Transverse colon (tissue), 4 donors: ENCODE measurements around the gene GALK2.

ENCODE experiments used
- CTCF ChIP-seq, 5 experiments: fragments of 200-600 bp in 3 of 5; fragments of 450-650 bp in 2 of 5; sonication (generic) in 3 of 5; IDR thresholded peaks; 1 replicate in 2 of 5; 2 replicates in 3 of 5; pipeline ENCODE4 v1.5.1; 2016 to 2017; ENCODE audit warnings: antibody characterized with exemption in 5 of 5, inconsistent platforms in 3 of 5, mild to moderate bottlenecking in 2 of 5, moderate library complexity in 1 of 5
- EP300 ChIP-seq: sonication (generic); formaldehyde crosslinking; IDR thresholded peaks from one replicate; pipeline ENCODE4 v1.6.1; 2017; ENCODE audit warnings: antibody characterized with exemption, low read depth
- POLR2A ChIP-seq: fragments of 450-650 bp; IDR thresholded peaks from one replicate; pipeline ENCODE4 v1.6.1; 2016; ENCODE audit warnings: antibody characterized with exemption, mild to moderate bottlenecking, moderate library complexity
- POLR2AphosphoS5 ChIP-seq, 3 donors: sonication (generic); formaldehyde crosslinking; IDR thresholded peaks; one replicate each; pipeline ENCODE4 v1.6.1; 2016; ENCODE audit warnings: antibody characterized with exemption in 3 of 3

- TF ChIP-seq CTCF (IDR thresholded peaks at IDR 0.05) (no peak), POLR2A (no peak), EP300 (no peak), POLR2AphosphoS5 (IDR thresholded peaks at IDR 0.05) (no peak)
Observed at GRCh38 chr15:49297584-49297983, 127.5 kb downstream of the GALK2 start.
